Loucy (cell line): Measurements from ENCODE around the gene CFAP65.

Source experiments
- H2AFZ ChIP-seq: fragments of 200-600 bp; sonication (generic); 2 replicates; pipeline ENCODE4 v1.6.0; 2016; ENCODE audit warnings: antibody characterized with exemption, mild to moderate bottlenecking, low read length, moderate library complexity
- H3F3A ChIP-seq: fragments of 200-600 bp; 2 replicates; pipeline ENCODE4 v1.6.0; 2016; ENCODE audit warnings: antibody characterized with exemption, low read depth, mild to moderate bottlenecking
- H3K27me3 ChIP-seq: fragments of 200-600 bp; sonication (generic); 2 replicates; pipeline ENCODE4 v1.6.1; 2014; ENCODE audit warnings: low read length, mild to moderate bottlenecking; ENCODE audit not compliant: insufficient read depth, poor library complexity, severe bottlenecking
- H3K36me3 ChIP-seq: fragments of 200-600 bp; sonication (generic); 2 replicates; pipeline ENCODE4 v1.6.1; 2016; ENCODE audit warnings: low read length; ENCODE audit not compliant: insufficient read depth
- H3K4me1 ChIP-seq: fragments of 200-600 bp; sonication (generic); 2 replicates; pipeline ENCODE4 v1.5.1; 2014; ENCODE audit warnings: low read length, mild to moderate bottlenecking; ENCODE audit not compliant: insufficient read depth, poor library complexity, severe bottlenecking
- H3K4me2 ChIP-seq: fragments of 200-600 bp; sonication (generic); 2 replicates; pipeline ENCODE4 v1.6.0; 2014; ENCODE audit warnings: antibody characterized with exemption, low read length, low read depth, mild to moderate bottlenecking; ENCODE audit not compliant: poor library complexity, severe bottlenecking
- H3K4me3 ChIP-seq: fragments of 200-600 bp; sonication (generic); 2 replicates; pipeline ENCODE4 v1.5.1; 2014; ENCODE audit warnings: low read length, mild to moderate bottlenecking, mixed read lengths; ENCODE audit not compliant: poor library complexity, severe bottlenecking
- H3K79me2 ChIP-seq: fragments of 200-600 bp; sonication (generic); 2 replicates; pipeline ENCODE4 v1.6.1; 2014; ENCODE audit warnings: low read length; ENCODE audit not compliant: insufficient read depth
- H3K9ac ChIP-seq: fragments of 200-600 bp; sonication (generic); 2 replicates; pipeline ENCODE4 v1.6.0; 2014; ENCODE audit warnings: mild to moderate bottlenecking, low read depth, low read length, moderate library complexity; ENCODE audit not compliant: poor library complexity, severe bottlenecking
- H3K9me2 ChIP-seq: fragments of 200-600 bp; sonication (generic); replicated peaks from 2 replicates; pipeline ENCODE4 v1.6.1; 2016; ENCODE audit warnings: low read depth, low read length, mixed read lengths
- H3K9me3 ChIP-seq: fragments of 200-600 bp; sonication (generic); 2 replicates; pipeline ENCODE4 v1.6.1; 2014; ENCODE audit warnings: mild to moderate bottlenecking, antibody characterized with exemption, low read length, low read depth; ENCODE audit not compliant: insufficient read depth
- H4K20me1 ChIP-seq: fragments of 200-600 bp; sonication (generic); 2 replicates; pipeline ENCODE4 v1.6.0; 2014; ENCODE audit warnings: antibody characterized with exemption, low read length, mild to moderate bottlenecking; ENCODE audit not compliant: insufficient read depth, poor library complexity, severe bottlenecking
- EZH2phosphoT487 ChIP-seq: fragments of 200-600 bp; IDR thresholded peaks from 2 replicates; pipeline ENCODE4 v1.6.1; 2018; ENCODE audit warnings: antibody characterized with exemption, mild to moderate bottlenecking, moderate library complexity, borderline replicate concordance
- TF ChIP-seq, protein P1 (sequence below): fragments of 200-600 bp; sonication (generic); conservative IDR thresholded peaks from 2 replicates; pipeline ENCODE4 v1.5.1; 2014; ENCODE audit warnings: mild to moderate bottlenecking, antibody characterized with exemption, low read length

CFAP65 gene

DNA sequence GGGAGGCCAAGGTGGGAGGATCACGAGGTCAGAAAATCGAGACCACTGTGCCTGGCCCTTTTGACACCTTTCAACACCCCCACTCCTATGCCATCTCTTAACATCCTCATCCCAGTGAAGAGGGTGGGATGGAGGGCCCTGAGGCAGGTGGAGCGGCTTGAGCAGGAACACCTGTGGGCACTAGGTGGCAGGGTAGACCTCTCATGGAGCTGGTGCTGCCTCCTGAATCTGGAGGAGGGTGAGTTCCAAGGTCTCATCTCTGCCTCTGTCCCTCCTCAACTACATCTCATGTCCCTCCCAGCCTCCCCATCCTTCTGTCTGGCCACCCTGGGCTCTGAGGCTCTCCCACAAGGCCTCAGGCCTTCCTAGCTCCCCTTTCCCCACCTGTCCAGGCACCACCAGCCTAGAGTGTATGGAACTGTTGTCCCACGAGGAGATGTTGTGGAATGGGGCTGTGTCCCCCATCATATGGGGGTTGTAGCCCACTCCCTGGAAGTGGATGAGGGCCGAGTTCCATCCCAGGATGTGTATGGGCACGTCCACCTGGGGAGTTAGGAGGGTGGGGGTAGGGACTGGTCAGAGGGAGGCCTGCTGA, 31.1 kb downstream of the CFAP65 start:
- Histone ChIP-seq H3K4me3 (no peak overlapping the region), H3K9me3 (no peaks in the 10 kb centered on the region), H3K4me2 (no peak overlapping the region), H4K20me1 (no peaks in the 10 kb centered on the region), H3K79me2 (no peaks in the 10 kb centered on the region), H3K27me3 (no peaks in the 10 kb centered on the region), H3K36me3 (no peaks in the 10 kb centered on the region), H3F3A (no peaks in the 10 kb centered on the region), H3K9me2 (no peaks in the 10 kb centered on the region), H2AFZ (no peak overlapping the region), H3K9ac (no peak overlapping the region), H3K4me1 (no peaks in the 10 kb centered on the region)
- TF ChIP-seq, protein P1, sequence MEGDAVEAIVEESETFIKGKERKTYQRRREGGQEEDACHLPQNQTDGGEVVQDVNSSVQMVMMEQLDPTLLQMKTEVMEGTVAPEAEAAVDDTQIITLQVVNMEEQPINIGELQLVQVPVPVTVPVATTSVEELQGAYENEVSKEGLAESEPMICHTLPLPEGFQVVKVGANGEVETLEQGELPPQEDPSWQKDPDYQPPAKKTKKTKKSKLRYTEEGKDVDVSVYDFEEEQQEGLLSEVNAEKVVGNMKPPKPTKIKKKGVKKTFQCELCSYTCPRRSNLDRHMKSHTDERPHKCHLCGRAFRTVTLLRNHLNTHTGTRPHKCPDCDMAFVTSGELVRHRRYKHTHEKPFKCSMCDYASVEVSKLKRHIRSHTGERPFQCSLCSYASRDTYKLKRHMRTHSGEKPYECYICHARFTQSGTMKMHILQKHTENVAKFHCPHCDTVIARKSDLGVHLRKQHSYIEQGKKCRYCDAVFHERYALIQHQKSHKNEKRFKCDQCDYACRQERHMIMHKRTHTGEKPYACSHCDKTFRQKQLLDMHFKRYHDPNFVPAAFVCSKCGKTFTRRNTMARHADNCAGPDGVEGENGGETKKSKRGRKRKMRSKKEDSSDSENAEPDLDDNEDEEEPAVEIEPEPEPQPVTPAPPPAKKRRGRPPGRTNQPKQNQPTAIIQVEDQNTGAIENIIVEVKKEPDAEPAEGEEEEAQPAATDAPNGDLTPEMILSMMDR: peak; percentile 61
- no peak for TF ChIP-seq EZH2phosphoT487

DNA sequence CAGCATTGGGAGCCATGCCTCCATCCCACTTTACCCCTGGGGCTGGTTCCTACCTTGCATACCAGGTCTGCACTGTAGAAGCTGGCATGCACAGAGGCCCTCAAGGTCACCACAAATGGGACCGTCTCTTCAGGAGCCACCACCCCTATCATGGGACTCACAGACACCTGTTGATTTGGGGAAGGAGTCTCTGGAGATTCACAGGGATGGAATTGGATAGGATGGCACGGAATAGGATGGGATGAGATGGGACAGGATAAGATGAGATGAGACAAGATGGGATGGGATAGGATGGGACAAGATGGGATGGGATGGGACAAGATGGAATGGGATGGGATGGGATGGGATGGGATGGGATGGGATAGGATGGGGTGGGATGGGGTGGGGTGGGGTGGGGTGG, 32.0 kb downstream of the CFAP65 start:
- H3K9me3 ChIP-seq: no peaks in the 10 kb centered on the region
- no peaks in the 10 kb centered on the region for H3K27me3 ChIP-seq
- no peak overlapping the region for H3K9ac ChIP-seq
- H3F3A ChIP-seq: no peaks in the 10 kb centered on the region
- H4K20me1 ChIP-seq: no peaks in the 10 kb centered on the region
- H3K4me2 ChIP-seq: no peak overlapping the region
- H3K36me3 ChIP-seq: no peaks in the 10 kb centered on the region
- H3K4me3 ChIP-seq: no peak overlapping the region
- H3K9me2 ChIP-seq: no peaks in the 10 kb centered on the region
- TF ChIP-seq, protein P1: no peak
- TF ChIP-seq EZH2phosphoT487: no peak
- H3K4me1 ChIP-seq: no peaks in the 10 kb centered on the region
- H3K79me2 ChIP-seq: no peaks in the 10 kb centered on the region
- H2AFZ ChIP-seq: no peak overlapping the region

DNA sequence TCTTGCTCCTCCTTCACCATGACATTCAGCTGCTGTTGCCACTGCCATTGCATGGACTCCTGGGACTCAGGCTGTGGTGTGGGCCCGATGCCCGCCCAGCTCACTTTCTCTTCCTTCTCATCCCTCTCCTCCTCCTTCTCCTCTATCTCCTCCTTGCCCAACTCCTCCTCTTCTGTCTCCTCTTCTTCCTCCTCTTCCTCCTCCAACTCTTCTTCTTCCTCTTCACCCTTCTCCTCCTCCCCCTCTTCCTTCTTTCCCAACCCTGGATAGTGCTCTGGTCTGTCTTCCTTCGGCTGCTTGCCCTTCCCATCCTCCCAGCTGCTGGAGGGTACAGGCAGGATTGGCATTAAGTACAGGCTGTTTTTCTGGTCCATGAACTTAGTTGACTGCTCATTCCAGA, 37.3 kb downstream of the CFAP65 start:
- no peaks in the 10 kb centered on the region for H4K20me1 ChIP-seq
- H3K4me2 ChIP-seq: no peak overlapping the region
- no peaks in the 10 kb centered on the region for H3K9me3 ChIP-seq
- H3K36me3 ChIP-seq: no peaks in the 10 kb centered on the region
- no peaks in the 10 kb centered on the region for H3F3A ChIP-seq
- TF ChIP-seq, protein P1: no peak
- H3K9me2 ChIP-seq: no peaks in the 10 kb centered on the region
- no peak overlapping the region for H3K4me3 ChIP-seq
- no peaks in the 10 kb centered on the region for H3K27me3 ChIP-seq
- no peak overlapping the region for H3K9ac ChIP-seq
- H3K4me1 ChIP-seq: peaks cover 15% of the 10 kb centered on the region
- no peaks in the 10 kb centered on the region for H3K79me2 ChIP-seq
- no peak overlapping the region for H2AFZ ChIP-seq
